Measurements from ENCODE around the gene SPRR5. TPM values are rescaled to one million over a fixed set of nuclear protein-coding genes. Genes with fewer than 3 reads are reported as not detected.

SPRR5 gene
- total RNA-seq, 1 donor from 2014 or later: not detected

DNA sequence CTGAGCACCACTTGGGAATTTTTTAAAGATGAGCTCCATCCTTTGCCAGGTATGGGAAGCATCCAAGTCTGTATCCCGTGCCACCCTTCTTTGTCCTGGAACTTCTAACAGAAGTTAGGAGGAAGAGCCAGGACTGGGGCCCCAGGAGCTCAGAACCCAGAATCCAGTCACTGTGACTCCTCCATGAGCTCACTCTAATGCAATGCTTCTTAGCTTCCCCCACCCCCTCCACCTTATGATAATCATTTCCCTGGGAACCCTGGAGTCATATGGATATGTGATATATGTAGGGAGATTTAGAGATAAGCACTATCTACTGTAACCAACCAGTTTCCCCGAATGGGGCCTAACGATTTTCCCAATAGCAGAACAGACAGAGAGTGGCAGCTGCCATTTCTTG lies 758 bp upstream of the SPRR5 start:
- no peaks in the 10 kb centered on the region for H3K27me3 ChIP-seq (ENCODE audit: control insufficient read depth, insufficient read depth, low read length)
- H3K36me3 ChIP-seq (ENCODE audit: control insufficient read depth, insufficient read depth, low read length): no peaks in the 10 kb centered on the region
- DNase-seq (ENCODE audit: low read depth) (peak; percentile 77), FAIRE-seq (no peak)
- TF ChIP-seq, protein P1, sequence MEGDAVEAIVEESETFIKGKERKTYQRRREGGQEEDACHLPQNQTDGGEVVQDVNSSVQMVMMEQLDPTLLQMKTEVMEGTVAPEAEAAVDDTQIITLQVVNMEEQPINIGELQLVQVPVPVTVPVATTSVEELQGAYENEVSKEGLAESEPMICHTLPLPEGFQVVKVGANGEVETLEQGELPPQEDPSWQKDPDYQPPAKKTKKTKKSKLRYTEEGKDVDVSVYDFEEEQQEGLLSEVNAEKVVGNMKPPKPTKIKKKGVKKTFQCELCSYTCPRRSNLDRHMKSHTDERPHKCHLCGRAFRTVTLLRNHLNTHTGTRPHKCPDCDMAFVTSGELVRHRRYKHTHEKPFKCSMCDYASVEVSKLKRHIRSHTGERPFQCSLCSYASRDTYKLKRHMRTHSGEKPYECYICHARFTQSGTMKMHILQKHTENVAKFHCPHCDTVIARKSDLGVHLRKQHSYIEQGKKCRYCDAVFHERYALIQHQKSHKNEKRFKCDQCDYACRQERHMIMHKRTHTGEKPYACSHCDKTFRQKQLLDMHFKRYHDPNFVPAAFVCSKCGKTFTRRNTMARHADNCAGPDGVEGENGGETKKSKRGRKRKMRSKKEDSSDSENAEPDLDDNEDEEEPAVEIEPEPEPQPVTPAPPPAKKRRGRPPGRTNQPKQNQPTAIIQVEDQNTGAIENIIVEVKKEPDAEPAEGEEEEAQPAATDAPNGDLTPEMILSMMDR (IDR thresholded peaks at IDR 0.05; ENCODE audit: insufficient read depth, low read length, severe bottlenecking): no peak
- no peak overlapping the region for H3K4me3 ChIP-seq (ENCODE audit: low read depth, low read length)

DNA sequence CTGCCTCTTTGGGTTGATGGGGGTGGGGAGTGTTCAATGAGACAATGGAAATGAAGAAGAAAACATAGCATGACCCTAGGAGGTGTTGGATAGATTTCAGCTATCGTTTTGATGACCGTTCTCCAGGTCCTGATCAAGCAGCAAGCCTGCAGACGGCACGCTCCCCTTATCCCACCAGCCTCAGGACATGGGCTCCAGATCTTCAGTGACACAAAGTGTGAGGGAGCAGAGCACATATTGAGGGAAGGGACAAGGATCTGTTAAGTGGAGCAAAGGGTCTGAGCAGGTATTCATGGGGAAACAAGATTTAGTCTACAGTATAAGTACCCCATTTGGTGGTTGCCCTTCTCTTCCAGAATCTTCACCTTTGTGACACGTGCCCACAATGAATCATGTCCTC lies 4.7 kb downstream of the SPRR5 start:
- FAIRE-seq: no peak
- TF ChIP-seq, protein P1 (IDR thresholded peaks at IDR 0.05; ENCODE audit: insufficient read depth, low read length, severe bottlenecking): no peak
- no peak for DNase-seq (ENCODE audit: low read depth)
- Histone ChIP-seq H3K36me3 (ENCODE audit: control insufficient read depth, insufficient read depth, low read length) (no peaks in the 10 kb centered on the region), H3K27me3 (ENCODE audit: control insufficient read depth, insufficient read depth, low read length) (no peaks in the 10 kb centered on the region), H3K4me3 (ENCODE audit: low read depth, low read length) (no peak overlapping the region)

DNA sequence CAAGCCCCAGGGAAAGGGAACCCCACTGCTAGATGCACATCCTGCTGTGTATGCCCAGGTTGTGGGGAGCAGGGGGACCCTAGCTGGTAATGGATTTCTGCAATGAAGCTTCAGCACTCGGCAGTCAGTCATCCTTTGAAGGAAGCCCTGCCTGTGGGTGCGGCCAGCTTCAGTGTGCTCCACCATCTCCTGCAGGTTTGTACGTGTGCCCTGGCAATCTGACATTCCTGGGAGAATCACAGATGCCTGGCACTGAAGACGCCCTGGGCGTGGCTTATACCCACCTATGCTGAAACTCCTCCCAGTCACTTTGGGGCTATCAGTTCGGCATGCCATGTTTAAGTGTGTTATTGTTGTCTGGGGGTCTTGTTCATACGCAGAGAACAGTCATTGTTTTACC lies 6.8 kb downstream of the SPRR5 start:
- FAIRE-seq: peak; percentile 98
- TF ChIP-seq, protein P1 (IDR thresholded peaks at IDR 0.05; ENCODE audit: insufficient read depth, low read length, severe bottlenecking): no peak
- Histone ChIP-seq H3K36me3 (ENCODE audit: control insufficient read depth, insufficient read depth, low read length) (no peaks in the 10 kb centered on the region), H3K4me3 (ENCODE audit: low read depth, low read length) (no peak overlapping the region), H3K27me3 (ENCODE audit: control insufficient read depth, insufficient read depth, low read length) (no peaks in the 10 kb centered on the region)
- DNase-seq (ENCODE audit: low read depth): peak; percentile 94

DNA sequence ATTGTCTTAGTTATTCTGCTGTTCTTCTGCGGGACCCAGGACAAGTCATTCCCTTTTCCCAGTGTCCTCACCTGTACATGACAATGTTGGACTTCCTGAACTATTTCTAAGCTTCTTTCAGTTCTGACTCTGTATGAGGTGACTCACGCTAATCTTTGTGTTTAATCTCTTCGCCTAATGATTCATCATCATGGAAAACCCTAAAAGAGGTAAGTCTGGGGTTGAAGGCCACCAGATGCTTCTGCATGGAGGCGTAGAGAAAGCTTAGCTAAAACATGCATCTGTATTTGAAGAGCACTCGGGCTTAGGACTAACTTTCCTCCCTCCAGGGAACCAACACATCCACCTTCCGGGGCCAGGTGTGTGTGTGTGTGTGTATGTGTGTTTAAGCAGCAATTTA lies 7.4 kb downstream of the SPRR5 start:
- no peaks in the 10 kb centered on the region for H3K27me3 ChIP-seq (ENCODE audit: control insufficient read depth, insufficient read depth, low read length)
- TF ChIP-seq, protein P1 (IDR thresholded peaks at IDR 0.05; ENCODE audit: insufficient read depth, low read length, severe bottlenecking): no peak
- H3K36me3 ChIP-seq (ENCODE audit: control insufficient read depth, insufficient read depth, low read length): no peaks in the 10 kb centered on the region
- no peak overlapping the region for H3K4me3 ChIP-seq (ENCODE audit: low read depth, low read length)
- DNase-seq (ENCODE audit: low read depth): peak; percentile 97
- peak; percentile 95 for FAIRE-seq

DNA sequence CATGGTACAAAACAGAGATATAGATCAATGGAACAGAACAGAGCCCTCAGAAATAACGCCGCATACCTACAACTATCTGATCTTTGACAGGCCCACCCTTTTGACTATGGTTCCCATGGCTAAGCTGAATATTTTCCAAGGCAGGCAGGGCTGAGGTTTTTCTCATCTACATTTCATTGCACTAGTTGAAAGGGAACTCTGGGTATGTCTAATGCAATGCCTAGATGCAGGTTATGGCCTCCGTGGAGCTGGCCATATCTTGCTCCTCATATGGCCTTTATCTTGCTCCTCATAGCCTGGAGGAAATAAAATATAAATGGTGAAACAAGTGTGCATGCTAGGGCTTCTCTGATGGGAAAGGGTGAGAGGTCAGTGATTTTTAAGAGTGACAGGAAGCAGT lies 10.6 kb downstream of the SPRR5 start:
- TF ChIP-seq, protein P1 (IDR thresholded peaks at IDR 0.05; ENCODE audit: insufficient read depth, low read length, severe bottlenecking): no peak
- FAIRE-seq (no peak), DNase-seq (ENCODE audit: low read depth) (no peak)
- Histone ChIP-seq H3K4me3 (ENCODE audit: low read depth, low read length) (no peak overlapping the region), H3K36me3 (ENCODE audit: control insufficient read depth, insufficient read depth, low read length) (no peaks in the 10 kb centered on the region), H3K27me3 (ENCODE audit: control insufficient read depth, insufficient read depth, low read length) (no peaks in the 10 kb centered on the region)

DNA sequence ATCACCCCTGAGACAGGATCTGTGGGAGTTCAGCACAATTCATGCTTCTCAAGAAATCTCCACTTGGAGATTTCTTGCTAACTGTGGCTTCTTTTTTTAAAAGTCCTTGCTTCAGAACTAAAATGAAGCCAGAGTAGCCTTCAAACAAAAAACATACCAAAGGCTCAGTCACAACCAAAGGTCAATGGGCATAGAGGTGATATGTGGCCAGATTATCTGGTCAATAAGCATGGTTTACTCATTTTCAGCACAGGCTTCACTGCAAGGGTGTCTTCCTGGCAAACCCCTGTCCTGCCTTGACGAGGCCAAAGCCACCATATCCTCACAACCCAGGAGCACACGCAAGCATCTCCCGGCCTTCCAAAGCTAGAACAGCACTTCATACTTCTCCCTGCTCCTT lies 12.3 kb downstream of the SPRR5 start:
- DNase-seq (ENCODE audit: low read depth) (no peak), FAIRE-seq (no peak)
- H3K4me3 ChIP-seq (ENCODE audit: low read depth, low read length): no peak overlapping the region
- H3K27me3 ChIP-seq (ENCODE audit: control insufficient read depth, insufficient read depth, low read length): no peaks in the 10 kb centered on the region
- no peaks in the 10 kb centered on the region for H3K36me3 ChIP-seq (ENCODE audit: control insufficient read depth, insufficient read depth, low read length)
- TF ChIP-seq, protein P1 (IDR thresholded peaks at IDR 0.05; ENCODE audit: insufficient read depth, low read length, severe bottlenecking): no peak

Data from bronchial epithelial cell (primary cell).